ENCODE data around the gene FBLN2.

Gene FBLN2

DNA sequence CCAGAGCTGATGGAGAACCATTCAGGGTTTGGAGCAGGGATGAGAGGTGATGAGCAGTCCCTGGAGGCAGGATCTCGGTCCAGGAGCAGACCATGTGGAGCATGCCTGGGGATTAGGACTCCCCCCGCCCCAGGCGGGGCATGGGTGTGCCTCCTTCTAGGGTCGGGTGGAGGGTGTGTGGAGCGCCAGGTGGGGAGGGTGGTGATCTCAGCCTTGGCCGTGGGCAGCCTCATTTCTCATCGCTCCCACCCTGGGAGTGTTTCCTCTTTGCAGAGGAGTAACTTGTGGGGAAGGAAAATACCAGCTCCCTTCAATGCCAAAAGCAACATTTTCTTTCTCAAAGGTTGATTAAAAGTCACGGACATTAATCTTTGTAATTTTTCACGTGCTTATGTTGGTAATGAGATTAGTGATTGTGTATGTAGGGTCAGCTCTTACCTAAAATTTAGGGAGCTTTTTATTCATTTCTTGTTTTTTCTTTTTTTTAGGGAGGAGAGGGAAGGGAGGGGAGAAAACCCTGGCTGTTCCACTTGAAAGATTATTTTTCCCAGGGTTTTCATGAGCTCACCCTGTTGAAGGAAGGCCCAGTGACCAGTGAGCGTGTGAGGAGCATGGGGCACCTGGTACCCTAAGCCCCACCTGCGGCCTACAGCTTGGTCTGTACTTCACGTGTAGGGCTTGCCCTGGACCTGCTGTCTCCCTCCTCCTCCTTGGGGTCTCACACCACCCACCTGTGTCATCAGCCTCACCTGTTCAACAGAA, 11.0 kb downstream of the FBLN2 start:
- H3K27ac ChIP-seq = peak overlapping the region; percentile 83; the same call in 1 of the 2 replicates
- TF ChIP-seq, protein P1, sequence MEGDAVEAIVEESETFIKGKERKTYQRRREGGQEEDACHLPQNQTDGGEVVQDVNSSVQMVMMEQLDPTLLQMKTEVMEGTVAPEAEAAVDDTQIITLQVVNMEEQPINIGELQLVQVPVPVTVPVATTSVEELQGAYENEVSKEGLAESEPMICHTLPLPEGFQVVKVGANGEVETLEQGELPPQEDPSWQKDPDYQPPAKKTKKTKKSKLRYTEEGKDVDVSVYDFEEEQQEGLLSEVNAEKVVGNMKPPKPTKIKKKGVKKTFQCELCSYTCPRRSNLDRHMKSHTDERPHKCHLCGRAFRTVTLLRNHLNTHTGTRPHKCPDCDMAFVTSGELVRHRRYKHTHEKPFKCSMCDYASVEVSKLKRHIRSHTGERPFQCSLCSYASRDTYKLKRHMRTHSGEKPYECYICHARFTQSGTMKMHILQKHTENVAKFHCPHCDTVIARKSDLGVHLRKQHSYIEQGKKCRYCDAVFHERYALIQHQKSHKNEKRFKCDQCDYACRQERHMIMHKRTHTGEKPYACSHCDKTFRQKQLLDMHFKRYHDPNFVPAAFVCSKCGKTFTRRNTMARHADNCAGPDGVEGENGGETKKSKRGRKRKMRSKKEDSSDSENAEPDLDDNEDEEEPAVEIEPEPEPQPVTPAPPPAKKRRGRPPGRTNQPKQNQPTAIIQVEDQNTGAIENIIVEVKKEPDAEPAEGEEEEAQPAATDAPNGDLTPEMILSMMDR (conservative IDR thresholded peaks at IDR 0.05) = no peak

DNA sequence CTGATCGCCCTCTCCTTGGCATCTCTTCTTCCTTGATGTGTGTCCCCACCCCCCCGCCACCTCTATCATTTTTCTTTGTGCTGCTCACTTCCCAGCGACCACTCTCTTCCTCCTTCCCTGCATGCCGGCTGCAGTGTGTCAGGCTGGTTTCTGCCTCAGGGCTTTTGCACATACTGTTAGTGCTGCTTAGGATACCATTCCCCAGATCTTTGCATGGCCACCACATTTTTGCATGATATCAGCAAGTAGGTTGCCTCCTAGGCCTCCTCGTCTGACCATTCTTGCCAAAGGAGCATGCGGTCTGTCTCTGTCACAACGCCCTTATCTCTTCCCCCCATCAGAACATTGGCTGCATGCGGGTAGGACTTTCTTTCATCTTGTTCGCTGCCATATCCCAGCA, 12.5 kb downstream of the FBLN2 start:
- H3K27ac ChIP-seq = peak overlapping the region; percentile 83
- TF ChIP-seq, protein P1 (conservative IDR thresholded peaks at IDR 0.05) = no peak

DNA sequence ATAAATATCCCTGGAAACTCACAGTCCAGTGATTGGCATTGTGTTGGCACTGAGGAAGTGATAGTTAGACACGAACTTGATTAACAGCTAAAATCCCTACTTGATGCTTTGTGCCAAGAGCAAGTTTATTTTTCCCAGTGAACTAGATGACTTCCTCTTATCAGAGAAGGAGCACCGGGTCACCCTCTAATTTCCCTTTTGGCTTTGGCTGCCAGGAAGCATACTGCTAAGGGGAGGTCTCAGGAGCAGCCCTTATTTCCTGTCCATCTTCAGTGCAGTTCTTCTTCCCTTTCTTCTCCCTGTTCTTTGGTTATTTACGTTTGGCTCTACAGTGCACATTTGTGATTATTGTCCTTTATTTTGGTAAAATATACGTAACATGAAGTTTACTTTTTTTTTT, 13.0 kb downstream of the FBLN2 start:
- TF ChIP-seq, protein P1 (conservative IDR thresholded peaks at IDR 0.05) = no peak
- H3K27ac ChIP-seq = peak overlapping the region; percentile 83

DNA sequence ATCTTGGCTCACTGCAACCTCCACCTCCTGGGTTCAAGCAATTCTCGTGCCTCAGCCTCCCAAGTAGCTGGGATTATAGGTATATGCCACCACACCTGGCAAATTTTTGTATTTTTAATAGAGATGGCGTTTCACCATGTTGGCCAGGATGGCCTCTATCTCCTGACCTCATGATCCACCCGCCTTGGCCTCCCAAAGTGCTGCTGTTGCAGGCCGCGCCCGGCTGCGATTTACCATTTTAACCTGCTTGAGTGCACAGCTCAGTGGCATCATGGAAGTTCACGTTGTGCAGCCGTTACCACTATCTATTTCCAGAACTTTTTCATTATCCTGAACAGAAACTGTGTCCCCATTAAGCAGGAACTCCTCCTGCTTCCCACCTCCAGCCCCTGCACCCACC, 13.5 kb downstream of the FBLN2 start:
- H3K27ac ChIP-seq = peak overlapping the region; percentile 83

DNA sequence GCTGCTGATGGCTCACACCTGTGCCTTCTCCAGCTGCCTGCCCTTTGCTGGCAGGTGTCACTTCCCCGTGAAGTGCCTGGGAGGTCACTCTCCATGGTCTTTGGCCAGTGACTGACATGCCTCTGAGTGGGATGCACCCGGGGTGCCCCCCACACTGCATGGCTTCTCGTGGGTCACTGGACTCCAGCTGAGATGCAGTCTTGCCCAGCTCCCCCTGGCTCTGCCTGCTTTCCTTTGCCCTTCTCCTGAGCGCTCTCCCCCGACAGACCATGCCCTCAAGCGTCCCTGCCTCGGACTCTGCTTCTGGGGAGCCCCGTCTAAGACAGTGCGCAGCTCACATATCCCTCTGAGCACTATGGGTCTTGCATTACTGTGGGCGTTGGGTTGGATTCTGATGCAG, 14.4 kb downstream of the FBLN2 start:
- TF ChIP-seq, protein P1 (conservative IDR thresholded peaks at IDR 0.05) = no peak
- H3K27ac ChIP-seq = peak overlapping the region; percentile 83

DNA sequence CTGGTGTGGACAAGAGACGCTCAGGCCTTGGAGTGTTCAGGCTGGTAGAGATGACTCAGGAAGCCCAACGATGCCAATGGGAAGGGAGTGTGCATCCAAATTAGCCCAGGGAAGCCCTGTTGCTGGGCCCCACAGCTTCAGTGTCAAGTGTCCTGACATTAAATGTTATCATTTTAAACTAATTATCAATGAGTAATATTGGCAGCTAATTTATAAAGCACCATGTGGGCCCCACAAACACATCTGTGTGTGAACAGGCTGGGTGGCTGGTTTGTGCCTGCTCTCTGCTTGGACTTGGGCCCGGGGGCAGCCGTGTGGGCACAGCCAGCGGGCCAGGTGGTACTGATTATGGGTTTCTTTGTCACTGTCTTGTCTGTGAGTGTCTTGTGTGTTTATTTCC, 15.0 kb downstream of the FBLN2 start:
- H3K27ac ChIP-seq = peak overlapping the region; percentile 83
- TF ChIP-seq, protein P1 (conservative IDR thresholded peaks at IDR 0.05) = no peak

DNA sequence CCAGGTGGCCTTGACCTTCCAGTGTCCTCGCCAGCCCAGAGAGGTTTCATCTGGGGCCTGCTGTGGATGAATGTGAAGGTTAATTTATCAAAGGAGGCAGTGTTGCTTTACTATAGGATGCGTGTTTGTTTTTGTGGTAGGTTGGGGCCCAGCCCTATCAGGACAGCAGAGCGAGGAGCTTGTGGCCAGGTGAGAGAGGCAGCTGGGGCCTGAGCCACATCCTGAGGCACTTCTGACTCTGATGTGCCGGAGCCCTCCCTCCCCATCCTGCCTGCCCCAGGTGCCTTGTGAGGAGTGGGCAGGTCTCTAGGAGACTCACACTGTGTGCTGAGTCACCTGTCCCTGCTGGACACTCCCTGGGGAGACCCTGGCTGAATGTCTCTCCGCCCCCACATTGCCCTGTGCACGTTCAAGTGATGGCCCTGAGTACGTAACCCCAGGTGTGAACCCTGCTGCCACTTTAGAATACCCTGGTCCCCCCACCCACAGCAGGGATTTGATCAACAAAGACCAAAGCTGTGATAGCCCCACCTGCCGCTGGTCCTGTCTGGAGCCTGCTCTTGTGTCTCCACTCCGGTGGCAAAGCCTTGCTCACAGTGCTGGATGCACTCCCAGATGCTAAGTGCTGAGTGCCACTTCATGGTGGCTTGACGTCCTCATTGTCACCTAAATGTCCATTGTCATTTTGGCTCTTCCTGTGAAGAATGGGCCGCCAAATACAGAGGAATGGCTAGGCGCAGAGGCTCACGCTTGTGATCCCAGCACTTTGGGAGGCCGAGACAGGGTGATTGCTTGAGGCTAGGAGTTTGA, 16.0 kb downstream of the FBLN2 start:
- TF ChIP-seq, protein P1 (conservative IDR thresholded peaks at IDR 0.05) = no peak
- H3K27ac ChIP-seq = peak overlapping the region; percentile 83

Data from VCaP (cell line).